ENCODE measurements around the gene PHF14.
"Not testable (repeated sequence)": the region's sequence is repeated elsewhere in the genome, so short reads cannot be mapped to it uniquely, and the experiment has no call there.

Gene PHF14
- 49.4 to 89.9 (median 70.8) reads per million in 4 donors for total RNA-seq

GRCh38 chr7:10973061-10973941 is at the start of gene PHF14:
TSS of gene PHF14 (plus strand) at chr7:10973872. CDS start at chr7:10974324, 452 bp downstream.
- DNase-seq, result peak; percentile 90 to 97 (median 92)

DNA sequence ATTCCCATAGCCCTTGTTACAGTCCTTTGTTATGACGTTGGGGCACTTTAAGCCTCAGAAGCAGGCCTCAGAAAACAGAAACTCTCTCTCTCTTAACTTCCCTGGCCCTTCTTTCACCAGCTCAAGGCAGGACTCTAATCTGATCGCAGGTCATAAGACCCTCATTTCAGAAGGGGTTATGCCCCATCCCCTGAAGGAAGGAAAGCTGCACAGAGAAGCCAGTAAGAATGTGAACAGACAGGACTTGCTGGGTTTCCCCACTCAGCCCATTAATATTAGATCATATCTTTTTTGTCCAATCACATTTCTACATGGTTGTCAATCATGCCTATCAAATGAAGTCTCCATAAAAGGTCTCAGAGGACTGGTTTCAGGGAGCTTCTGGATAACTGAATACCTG is 49.3 kb upstream of the PHF14 start:
- DNase-seq, result no peak

DNA sequence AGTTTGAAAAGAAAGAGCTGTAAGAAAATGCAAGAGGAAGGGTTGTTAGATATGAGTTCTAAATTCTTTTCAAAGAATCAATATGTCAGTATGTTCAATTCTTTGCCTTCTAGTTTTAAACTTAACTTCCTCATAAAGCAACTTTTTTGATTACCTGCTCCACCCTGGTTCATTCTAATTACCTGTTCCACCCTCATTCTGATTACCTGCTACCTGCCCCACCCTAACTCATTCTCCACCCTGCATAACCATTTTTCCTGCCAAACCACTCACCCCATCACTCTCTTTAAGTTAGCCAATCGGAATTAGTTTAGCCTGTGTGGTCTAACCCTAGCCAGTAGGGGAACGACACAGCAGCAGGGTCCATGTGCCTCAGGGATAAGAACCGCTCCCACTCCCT is 45.5 kb upstream of the PHF14 start:
- DNase-seq, result not testable (repeated sequence)

DNA sequence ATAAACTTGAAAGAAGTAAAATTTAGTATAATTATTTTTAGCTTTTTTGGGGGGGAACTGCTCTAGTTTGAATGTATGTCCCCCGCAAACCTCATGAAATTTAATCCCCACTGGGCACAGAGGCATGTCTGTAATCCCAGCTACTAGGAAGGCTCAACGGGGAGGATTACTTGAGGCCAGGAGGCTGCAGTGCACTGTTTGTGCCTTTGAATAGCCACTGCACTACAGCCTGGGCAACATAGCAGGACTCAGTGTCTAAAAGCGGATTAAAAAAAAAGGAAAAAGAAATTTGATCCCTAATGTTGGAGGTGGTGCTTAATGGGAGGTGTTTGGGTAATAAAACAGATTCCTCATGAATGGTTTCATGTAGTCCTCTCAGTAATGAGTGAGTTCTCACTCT is 43.1 kb upstream of the PHF14 start:
- no peak for DNase-seq

- no peak for DNase-seq
Observed at GRCh38 chr7:10931161-10931560, 42.5 kb upstream of the PHF14 start.

DNA sequence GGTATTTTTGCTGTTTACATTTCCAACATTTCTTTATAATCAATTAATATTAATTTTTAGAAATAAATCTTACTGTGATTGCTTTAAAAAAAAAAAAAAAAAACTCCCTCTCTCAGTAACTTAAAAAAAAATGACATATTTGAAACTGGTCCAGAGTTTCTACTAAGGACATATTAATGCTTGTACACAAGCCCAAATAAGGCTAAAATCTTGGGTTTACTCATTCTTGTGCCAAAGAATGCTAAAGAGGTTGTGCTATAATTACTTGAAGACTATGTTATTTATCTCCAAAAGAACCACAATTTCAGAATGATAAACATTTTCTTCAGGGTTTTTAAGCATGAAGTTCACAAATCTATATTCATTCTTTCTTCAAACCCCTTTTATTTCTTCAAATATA is 39.4 kb upstream of the PHF14 start:
- DNase-seq, result no peak

- no peak for DNase-seq
Observed at GRCh38 chr7:10939237-10939910, 34.3 kb upstream of the PHF14 start.

- peak; percentile 70 to 93 (median 78) for DNase-seq
Observed at GRCh38 chr7:10939911-10940703, 33.6 kb upstream of the PHF14 start.

GRCh38 chr7:10940704-10941355 is 32.8 kb upstream of the PHF14 start:
- peak in 2 of 5 donors; percentile 15 to 27 for DNase-seq

- no peak for DNase-seq
Observed at GRCh38 chr7:10950494-10950893, 23.2 kb upstream of the PHF14 start.

- DNase-seq, result not testable (repeated sequence)
Observed at GRCh38 chr7:10950974-10951578, 22.6 kb upstream of the PHF14 start.

DNA sequence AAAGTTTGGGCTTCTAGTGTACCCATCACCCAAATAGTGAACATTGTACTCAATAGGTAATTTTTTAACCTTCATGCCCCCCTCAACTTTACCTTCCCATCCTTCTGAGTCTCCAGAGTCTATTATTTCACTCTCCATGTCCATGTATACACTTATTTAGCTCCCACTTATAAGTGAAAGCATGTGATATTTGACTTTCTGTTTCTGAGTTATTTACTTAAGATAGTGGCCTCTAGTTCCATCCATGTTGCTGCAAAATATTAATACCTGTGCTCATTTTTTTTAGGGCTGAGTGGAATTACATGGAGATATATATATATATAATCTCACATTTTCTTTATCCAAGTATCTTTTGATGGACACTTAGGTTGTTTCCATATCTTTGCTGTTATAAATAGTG is 21.1 kb upstream of the PHF14 start:
- no peak for DNase-seq

GRCh38 chr7:10953078-10953750 is 20.5 kb upstream of the PHF14 start:
- DNase-seq, result not testable (repeated sequence)

- DNase-seq, result no peak
Observed at GRCh38 chr7:10956528-10956927, 17.1 kb upstream of the PHF14 start.

GRCh38 chr7:10960242-10960641 is 13.4 kb upstream of the PHF14 start:
- not testable (repeated sequence) for DNase-seq

DNA sequence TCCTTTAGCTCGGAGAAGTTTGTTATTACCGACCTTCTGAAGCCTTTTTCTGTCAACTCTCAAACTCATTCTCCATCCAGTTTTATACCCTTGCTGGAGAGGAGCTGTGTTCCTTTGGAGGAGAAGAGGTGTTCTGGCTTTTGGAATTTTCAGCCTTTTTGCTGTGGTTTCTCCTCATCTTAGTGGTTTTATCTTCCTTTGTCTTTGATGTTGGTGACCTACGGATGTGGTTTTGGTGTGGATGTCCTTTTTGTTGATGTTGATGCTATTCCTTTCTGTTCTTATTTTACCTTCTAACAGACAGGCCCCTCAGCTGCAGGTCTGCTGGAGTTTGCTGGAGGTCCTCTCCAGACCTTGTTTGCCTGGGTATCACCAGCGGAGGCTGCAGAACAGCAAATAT is 8.7 kb upstream of the PHF14 start:
- not testable (repeated sequence) for DNase-seq

- no peak for DNase-seq
Observed at GRCh38 chr7:10972174-10972573, 1.5 kb upstream of the PHF14 start.

GRCh38 chr7:10973942-10974911 is 555 bp downstream of the PHF14 start:
- DNase-seq, result peak in 2 of 5 donors; percentile 14 to 21

DNA sequence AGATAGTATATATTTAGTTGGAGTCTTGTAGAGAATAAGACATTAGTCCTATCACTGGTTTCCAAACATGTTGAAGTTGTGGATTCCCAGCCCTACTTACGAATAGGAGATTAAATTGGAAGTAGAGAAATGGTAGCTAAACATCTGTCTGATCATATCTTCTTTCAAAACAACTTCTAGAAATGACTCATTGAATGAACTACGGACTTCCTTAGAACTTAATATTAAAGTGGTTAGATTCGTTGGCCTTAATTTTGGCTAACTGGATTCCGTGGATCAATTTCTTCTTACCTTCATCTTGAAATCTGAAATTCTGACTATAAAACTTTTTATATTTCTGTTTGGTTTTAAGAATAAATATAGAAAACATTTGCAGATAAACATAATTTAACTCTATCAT is 3.4 kb downstream of the PHF14 start:
- DNase-seq, result no peak

DNA sequence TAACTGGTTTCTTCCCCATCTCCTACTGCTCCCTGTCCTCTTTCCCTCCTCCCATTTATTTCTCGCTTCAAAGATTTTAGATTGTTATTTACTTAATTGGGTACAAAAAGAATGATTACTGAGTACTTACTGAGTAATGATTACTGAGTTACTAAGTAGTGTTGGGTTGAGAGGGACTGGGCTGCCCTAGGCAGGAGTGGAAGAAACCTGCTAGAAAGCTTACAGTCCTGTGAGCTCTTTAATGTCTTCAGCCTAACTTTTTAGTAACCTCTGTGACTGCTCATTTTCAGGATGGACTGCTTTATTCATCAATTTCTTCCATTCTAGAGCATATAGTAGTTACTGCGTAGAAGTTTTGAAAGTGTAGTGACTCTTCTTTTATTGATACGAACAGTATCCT is 7.6 kb downstream of the PHF14 start:
- DNase-seq, result no peak

Measured in T-helper 1 cell (primary cell).